ENCODE results near the gene EGLN1.
A peak's percentile ranks its signal among the peaks of the same experiment; 100 is the strongest.

EGLN1 gene

GRCh38 chr1:231395998-231396390 lies 26.1 kb downstream of the EGLN1 start:
- no peak for DNase-seq

- DNase-seq = peak; percentile 95
Observed at GRCh38 chr1:231395076-231395997, 26.8 kb downstream of the EGLN1 start.

- no peak for DNase-seq
Observed at GRCh38 chr1:231393668-231394067, 28.4 kb downstream of the EGLN1 start.

- DNase-seq = no peak
Observed at GRCh38 chr1:231392389-231393131, 29.5 kb downstream of the EGLN1 start.

- peak; percentile 65 for DNase-seq
Observed at GRCh38 chr1:231390071-231390470, 32.0 kb downstream of the EGLN1 start.

GRCh38 chr1:231387770-231388669 lies 34.1 kb downstream of the EGLN1 start:
- DNase-seq = peak; percentile 83

- DNase-seq = no peak
Observed at GRCh38 chr1:231386466-231386865, 35.6 kb downstream of the EGLN1 start.

- DNase-seq = no peak
Observed at GRCh38 chr1:231385416-231385748, 36.7 kb downstream of the EGLN1 start.

- no peak for DNase-seq
Observed at GRCh38 chr1:231384696-231385415, 37.2 kb downstream of the EGLN1 start.

- no peak for DNase-seq
Observed at GRCh38 chr1:231383159-231383860, 38.8 kb downstream of the EGLN1 start.

GRCh38 chr1:231382426-231382825 lies 39.7 kb downstream of the EGLN1 start:
- DNase-seq = no peak

- no peak for DNase-seq
Observed at GRCh38 chr1:231381729-231382128, 40.4 kb downstream of the EGLN1 start.

GRCh38 chr1:231376875-231377549 lies 45.1 kb downstream of the EGLN1 start:
- DNase-seq = no peak

- DNase-seq = peak; percentile 43
Observed at GRCh38 chr1:231376101-231376500, 46.0 kb downstream of the EGLN1 start.

GRCh38 chr1:231374394-231374793 lies 47.7 kb downstream of the EGLN1 start:
- no peak for DNase-seq

- DNase-seq = no peak
Observed at GRCh38 chr1:231372501-231372900, 49.6 kb downstream of the EGLN1 start.

- DNase-seq = no peak
Observed at GRCh38 chr1:231369282-231369681, 52.8 kb downstream of the EGLN1 start.

- DNase-seq = no peak
Observed at GRCh38 chr1:231364192-231364591, 57.9 kb downstream of the EGLN1 start.

GRCh38 chr1:231363624-231364023 lies 58.5 kb downstream of the EGLN1 start:
- no peak for DNase-seq

- DNase-seq = no peak
Observed at GRCh38 chr1:231362325-231362724, 59.8 kb downstream of the EGLN1 start.

GRCh38 chr1:231359113-231359512 lies 63.0 kb downstream of the EGLN1 start:
- peak; percentile 90 for DNase-seq

Data from HCEC 1CT (cell line).